GM12873 (cell line): ENCODE data around the gene MCEMP1.

Experiments
- TF ChIP-seq, protein P1 (sequence below): IDR thresholded peaks from 2 replicates; pipeline ENCODE4 v1.5.1; 2012; ENCODE audit warnings: low read depth, mild to moderate bottlenecking, moderate library complexity, low read length, control low read depth; ENCODE audit not compliant: insufficient read depth; ENCODE audit errors: missing control alignments

The MCEMP1 gene, protein sequence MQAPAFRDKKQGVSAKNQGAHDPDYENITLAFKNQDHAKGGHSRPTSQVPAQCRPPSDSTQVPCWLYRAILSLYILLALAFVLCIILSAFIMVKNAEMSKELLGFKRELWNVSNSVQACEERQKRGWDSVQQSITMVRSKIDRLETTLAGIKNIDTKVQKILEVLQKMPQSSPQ

DNA sequence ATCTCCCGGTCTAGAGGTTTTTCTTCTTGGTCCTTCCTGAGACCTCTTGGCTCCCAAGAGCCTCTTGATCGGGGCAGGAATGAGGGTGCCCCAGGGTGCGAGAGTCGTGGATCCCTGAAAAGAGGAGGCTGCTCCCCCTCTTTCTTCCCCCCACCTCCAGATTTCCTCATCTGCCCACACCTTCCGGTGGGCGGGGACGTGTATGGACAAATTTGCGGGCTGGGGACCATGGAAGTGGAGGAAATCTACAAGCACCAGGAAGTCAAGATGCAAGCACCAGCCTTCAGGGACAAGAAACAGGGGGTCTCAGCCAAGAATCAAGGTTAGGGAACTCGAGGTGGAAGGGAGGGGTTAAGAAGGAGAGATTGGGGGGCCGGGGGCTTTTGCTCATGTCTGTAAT lies at the start of gene MCEMP1:
Gene MCEMP1, plus strand, starts transcription at position 237 of the 400 bp plus-strand sequence. Its CDS starts 31 bp downstream, at position 268.
- TF ChIP-seq, protein P1, sequence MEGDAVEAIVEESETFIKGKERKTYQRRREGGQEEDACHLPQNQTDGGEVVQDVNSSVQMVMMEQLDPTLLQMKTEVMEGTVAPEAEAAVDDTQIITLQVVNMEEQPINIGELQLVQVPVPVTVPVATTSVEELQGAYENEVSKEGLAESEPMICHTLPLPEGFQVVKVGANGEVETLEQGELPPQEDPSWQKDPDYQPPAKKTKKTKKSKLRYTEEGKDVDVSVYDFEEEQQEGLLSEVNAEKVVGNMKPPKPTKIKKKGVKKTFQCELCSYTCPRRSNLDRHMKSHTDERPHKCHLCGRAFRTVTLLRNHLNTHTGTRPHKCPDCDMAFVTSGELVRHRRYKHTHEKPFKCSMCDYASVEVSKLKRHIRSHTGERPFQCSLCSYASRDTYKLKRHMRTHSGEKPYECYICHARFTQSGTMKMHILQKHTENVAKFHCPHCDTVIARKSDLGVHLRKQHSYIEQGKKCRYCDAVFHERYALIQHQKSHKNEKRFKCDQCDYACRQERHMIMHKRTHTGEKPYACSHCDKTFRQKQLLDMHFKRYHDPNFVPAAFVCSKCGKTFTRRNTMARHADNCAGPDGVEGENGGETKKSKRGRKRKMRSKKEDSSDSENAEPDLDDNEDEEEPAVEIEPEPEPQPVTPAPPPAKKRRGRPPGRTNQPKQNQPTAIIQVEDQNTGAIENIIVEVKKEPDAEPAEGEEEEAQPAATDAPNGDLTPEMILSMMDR = no peak

DNA sequence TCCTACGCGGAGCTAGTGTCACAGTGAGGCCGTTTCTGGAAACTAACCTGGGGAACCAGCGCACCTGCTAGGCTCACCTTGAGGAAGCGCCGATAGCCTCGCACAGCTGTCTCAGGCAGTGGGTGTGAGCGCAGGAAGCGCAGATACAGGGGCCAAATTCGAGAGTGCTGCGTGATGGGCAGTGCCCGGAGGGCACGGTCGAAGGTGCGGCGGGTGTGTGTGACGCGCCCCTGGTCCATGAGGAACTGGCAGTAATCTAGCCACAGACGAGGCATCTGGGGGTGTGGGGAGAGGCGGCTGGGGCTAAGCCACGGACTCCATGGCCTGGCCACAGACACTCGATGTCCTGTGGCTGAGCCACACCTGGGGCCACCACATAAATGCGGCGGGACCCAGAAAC lies 49.7 kb upstream of the MCEMP1 start:
- TF ChIP-seq, protein P1 = no peak

DNA sequence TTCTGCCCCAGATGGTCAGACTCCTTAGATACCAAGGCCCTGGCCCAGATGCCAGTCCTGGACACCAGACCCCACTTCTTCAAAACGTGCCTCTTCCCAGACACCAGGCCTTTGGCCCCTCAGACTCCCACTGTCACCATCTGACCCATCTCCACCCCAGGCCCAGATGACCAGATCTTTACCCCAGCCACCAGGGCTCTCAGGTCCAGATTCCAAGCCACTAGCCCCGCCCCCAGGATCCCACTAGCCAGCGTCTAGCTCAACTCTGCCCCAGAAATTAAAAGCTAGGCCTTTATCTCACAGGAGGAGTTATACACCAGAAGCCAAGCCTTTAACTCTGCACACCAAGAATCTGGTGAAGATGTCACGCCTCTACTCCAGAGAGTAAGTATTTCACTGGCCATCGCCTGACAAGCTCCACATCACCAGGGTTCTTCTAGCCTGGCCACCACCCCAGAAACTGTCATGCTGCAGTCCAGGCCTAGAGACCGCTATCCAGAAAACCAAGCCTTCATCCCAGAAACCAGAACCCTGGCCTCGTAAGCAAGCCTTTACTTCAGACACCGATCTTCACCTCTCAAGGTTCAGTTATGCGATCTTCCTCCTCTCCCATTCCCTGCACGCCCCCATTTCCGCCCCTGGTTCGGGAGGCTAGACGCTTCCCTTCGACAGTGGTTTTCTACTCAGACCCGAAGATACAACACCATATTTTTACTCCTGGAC lies 48.1 kb upstream of the MCEMP1 start:
- TF ChIP-seq, protein P1 = no peak

DNA sequence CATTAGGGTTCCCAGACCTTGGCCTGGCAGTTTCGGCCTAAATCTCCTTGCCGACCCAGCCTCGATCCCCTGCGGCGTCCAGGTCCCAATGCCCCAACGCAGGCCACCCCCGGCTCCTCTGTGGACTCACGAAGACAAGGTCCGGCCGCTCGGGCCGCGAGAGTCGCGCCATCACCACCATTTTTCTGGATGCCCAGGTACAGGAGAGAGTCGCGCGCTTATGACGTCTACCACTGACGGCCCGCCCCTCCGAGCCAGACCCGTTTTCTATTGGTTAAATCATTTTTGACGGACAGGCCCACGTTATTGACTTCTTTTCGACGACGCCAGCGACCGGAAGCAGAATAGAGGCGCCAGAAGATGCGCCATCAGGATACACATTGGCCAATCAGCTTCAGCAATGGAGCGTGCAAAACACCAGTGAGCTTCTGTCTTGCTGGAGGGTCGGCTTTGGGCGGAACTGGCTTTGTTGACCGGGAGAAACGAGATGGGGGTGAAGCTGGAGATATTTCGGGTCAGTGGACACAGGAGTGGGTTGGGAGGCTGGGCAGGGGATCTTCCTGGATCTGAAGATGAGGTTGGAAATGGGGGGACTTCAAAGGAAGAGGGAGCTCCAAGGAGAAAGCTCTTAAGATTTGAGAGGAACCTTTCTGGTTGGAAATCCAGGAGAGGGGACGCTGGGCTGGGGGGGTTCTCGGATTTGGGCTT lies 47.4 kb upstream of the MCEMP1 start, which contains the start of the genes PET100 and XAB2:
Gene PET100, plus strand, starts transcription at position 447 of the 708 bp plus-strand sequence. Its CDS starts 41 bp downstream, at position 488.
Gene XAB2, minus strand, starts transcription at position 199 of the 708 bp plus-strand sequence. Its CDS starts 18 bp downstream, at position 181.
- TF ChIP-seq, protein P1 = no peak

DNA sequence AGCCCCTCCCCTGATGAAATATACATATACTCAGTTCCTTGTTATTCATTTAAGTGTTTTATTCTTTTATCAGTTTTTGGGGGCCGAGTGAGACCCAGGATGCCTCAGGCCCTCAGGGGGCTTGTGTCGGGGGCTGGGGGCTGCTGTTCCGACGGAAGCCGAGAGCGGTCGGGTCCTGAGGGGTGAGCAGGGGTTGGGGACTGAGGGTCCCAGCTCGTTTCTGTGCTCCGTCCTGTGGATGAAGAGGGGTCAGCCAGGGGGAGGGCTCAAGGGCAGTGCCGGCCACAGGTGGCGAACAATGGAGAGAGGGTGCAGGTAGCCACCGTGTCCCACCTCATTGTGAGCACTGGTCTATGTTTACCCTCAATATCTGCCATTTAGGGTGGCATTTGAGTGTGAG lies 45.3 kb upstream of the MCEMP1 start:
- TF ChIP-seq, protein P1 = no peak

DNA sequence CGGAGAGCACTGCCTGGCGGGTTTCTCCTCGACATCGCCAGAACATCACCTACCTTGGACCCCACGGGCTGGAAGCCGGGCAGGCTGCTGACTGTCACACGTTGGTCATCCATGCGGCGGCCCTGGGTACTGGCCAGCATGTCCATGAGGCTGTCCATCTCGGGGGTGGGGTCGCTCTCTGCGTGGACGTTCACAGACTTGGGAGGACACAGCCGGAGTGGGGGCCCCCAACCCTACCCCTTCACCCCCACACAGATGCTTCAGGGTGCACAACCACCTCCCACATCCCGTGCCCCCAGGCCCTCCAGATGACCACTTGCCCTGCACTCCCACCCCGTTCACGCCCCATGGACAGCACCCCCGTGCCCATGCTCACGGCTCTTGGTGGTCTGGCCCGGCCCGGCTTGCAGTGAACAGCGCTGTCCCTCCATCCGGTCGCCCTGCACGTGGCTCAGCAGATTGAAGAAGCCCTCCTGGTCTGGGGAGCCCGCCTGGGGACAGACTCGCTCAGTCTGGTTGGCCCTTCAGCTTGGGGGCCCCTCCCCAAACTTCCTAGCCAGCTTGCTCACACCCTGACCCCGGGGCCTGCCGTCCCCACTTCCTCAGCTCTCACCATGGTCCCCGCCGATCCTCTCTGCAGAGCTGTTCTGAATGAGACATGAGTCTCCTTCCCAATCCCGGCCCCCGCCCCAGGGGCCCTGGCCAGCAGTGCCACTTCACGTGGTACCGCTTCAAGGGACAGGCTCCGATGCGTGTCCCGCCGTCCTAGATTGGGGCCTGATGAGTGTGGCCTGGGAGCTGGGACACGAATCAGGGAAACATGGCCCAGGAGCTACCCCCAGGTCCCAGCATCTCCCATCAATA lies 44.3 kb upstream of the MCEMP1 start:
- TF ChIP-seq, protein P1 = no peak
